ENCODE data around the gene TMEM151B. TPM values are rescaled to one million over a fixed set of nuclear protein-coding genes. Genes with fewer than 3 reads are reported as not detected.

Gene TMEM151B
- total RNA-seq, 2 experiments from 2014 or later, result not detected

Other genes starting within 250 kb of the TMEM151B start
- 10 to 100 TPM; 36.0 to 39.0 TPM for gene MRPL14, start 143.0 kb upstream of the TMEM151B start, total RNA-seq
- gene TMEM63B, start 142.9 kb upstream of the TMEM151B start, total RNA-seq, result 10 to 100 TPM; 14.7 to 15.5 TPM
- gene CAPN11, start 111.6 kb upstream of the TMEM151B start, total RNA-seq, result under 1 TPM in 1 of 2 experiments, not detected in 1; 0.13 TPM
- gene MYMX, start 53.5 kb upstream of the TMEM151B start, total RNA-seq, result not detected
- gene SLC29A1, start 46.9 kb upstream of the TMEM151B start, total RNA-seq, result 10 to 100 TPM; 24.8 to 25.4 TPM
- gene HSP90AB1, start 23.3 kb upstream of the TMEM151B start, total RNA-seq, result 100 to 1,000 TPM; 478 to 479 TPM
- 10 to 100 TPM; 35.8 to 37.2 TPM for gene SLC35B2, start 12.9 kb upstream of the TMEM151B start, total RNA-seq
- gene NFKBIE, start 4.9 kb upstream of the TMEM151B start, total RNA-seq, result 10 to 100 TPM; 20.8 to 21.7 TPM
- gene AARS2, start 42.9 kb downstream of the TMEM151B start, total RNA-seq, result 10 to 100 TPM; 14.8 to 15.0 TPM
- gene SPATS1, start 72.2 kb downstream of the TMEM151B start, total RNA-seq, result not detected
- gene CDC5L, start 117.3 kb downstream of the TMEM151B start, total RNA-seq, result 10 to 100 TPM; 23.8 to 24.2 TPM

Measured in activated CD4-positive, alpha-beta memory T cell treated with anti-CD3 and anti-CD28 coated beads, Interleukin-2, amount 10 ng/mL, durations not matched to agents 7 days and 5 days (primary cell).